ENCODE data around the gene ITLN2.
"Not testable (repeated sequence)": the region's sequence is repeated elsewhere in the genome, so short reads cannot be mapped to it uniquely, and the experiment has no call there.

Gene ITLN2

GRCh38 chr1:160905617-160905989, 49.0 kb downstream of the ITLN2 start:
- H3K27me3 ChIP-seq (ENCODE audit: insufficient read depth, low read length, poor library complexity, severe bottlenecking), result no peaks in the 10 kb centered on the region
- no peaks in the 10 kb centered on the region for H3K79me2 ChIP-seq (ENCODE audit: insufficient read depth, low read length)
- TF ChIP-seq EZH2phosphoT487 (IDR thresholded peaks at IDR 0.05; ENCODE audit: borderline replicate concordance), result no peak
- no peak for TF ChIP-seq CTCF (conservative IDR thresholded peaks at IDR 0.05; ENCODE audit: low read length)
- H3K36me3 ChIP-seq (ENCODE audit: insufficient read depth, low read length), result no peaks in the 10 kb centered on the region
- no peak overlapping the region for H3K4me3 ChIP-seq (ENCODE audit: low read length, poor library complexity, severe bottlenecking)
- H3F3A ChIP-seq (ENCODE audit: low read depth), result no peaks in the 10 kb centered on the region
- no peak overlapping the region for H3K9ac ChIP-seq (ENCODE audit: low read depth, low read length, poor library complexity, severe bottlenecking)
- H4K20me1 ChIP-seq (ENCODE audit: insufficient read depth, low read length, poor library complexity, severe bottlenecking), result no peaks in the 10 kb centered on the region
- H3K4me1 ChIP-seq (ENCODE audit: insufficient read depth, low read length, poor library complexity, severe bottlenecking), result no peaks in the 10 kb centered on the region
- H3K9me3 ChIP-seq (ENCODE audit: insufficient read depth, low read depth, low read length), result no peaks in the 10 kb centered on the region
- no peak overlapping the region for H2AFZ ChIP-seq (ENCODE audit: low read length)
- no peaks in the 10 kb centered on the region for H3K9me2 ChIP-seq (replicated peaks; ENCODE audit: low read depth, low read length)
- no peak overlapping the region for H3K4me2 ChIP-seq (ENCODE audit: low read depth, low read length, poor library complexity, severe bottlenecking)

GRCh38 chr1:160904783-160905616, 49.6 kb downstream of the ITLN2 start:
- Histone ChIP-seq H3K9me2 (replicated peaks; ENCODE audit: low read depth, low read length) (no peaks in the 10 kb centered on the region), H3K27me3 (ENCODE audit: insufficient read depth, low read length, poor library complexity, severe bottlenecking) (no peaks in the 10 kb centered on the region), H3K79me2 (ENCODE audit: insufficient read depth, low read length) (no peaks in the 10 kb centered on the region), H3F3A (ENCODE audit: low read depth) (no peaks in the 10 kb centered on the region), H4K20me1 (ENCODE audit: insufficient read depth, low read length, poor library complexity, severe bottlenecking) (no peaks in the 10 kb centered on the region), H3K4me3 (ENCODE audit: low read length, poor library complexity, severe bottlenecking) (no peak overlapping the region), H3K9me3 (ENCODE audit: insufficient read depth, low read depth, low read length) (no peaks in the 10 kb centered on the region), H3K4me1 (ENCODE audit: insufficient read depth, low read length, poor library complexity, severe bottlenecking) (no peaks in the 10 kb centered on the region), H2AFZ (ENCODE audit: low read length) (no peak overlapping the region), H3K36me3 (ENCODE audit: insufficient read depth, low read length) (no peaks in the 10 kb centered on the region), H3K4me2 (ENCODE audit: low read depth, low read length, poor library complexity, severe bottlenecking) (no peak overlapping the region), H3K9ac (ENCODE audit: low read depth, low read length, poor library complexity, severe bottlenecking) (no peak overlapping the region)
- no peak for TF ChIP-seq CTCF (conservative IDR thresholded peaks at IDR 0.05; ENCODE audit: low read length)
- no peak for TF ChIP-seq EZH2phosphoT487 (IDR thresholded peaks at IDR 0.05; ENCODE audit: borderline replicate concordance)

DNA sequence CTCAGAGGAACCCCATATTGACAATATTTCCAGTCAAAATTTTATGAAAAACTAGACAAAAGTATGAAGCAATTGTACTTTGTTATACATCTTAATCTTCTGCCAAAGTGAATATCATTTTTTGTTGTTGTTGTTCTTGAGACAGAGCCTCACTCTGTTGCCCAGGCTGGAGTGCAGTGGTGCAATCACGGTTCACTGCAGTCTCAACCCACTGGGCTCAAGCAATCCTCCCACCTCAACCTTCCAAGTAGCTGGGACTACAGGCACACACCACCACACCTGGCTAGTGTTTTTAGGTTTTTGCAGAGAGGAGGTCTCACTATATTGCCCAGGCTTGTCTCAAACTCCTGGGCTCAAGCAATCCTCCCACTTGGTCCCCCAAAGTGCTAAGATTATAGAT, 52.4 kb downstream of the ITLN2 start:
- H3K4me1 ChIP-seq (ENCODE audit: insufficient read depth, low read length, poor library complexity, severe bottlenecking); H3K9me2 ChIP-seq (replicated peaks; ENCODE audit: low read depth, low read length); H3K4me3 ChIP-seq (ENCODE audit: low read length, poor library complexity, severe bottlenecking); H3K4me2 ChIP-seq (ENCODE audit: low read depth, low read length, poor library complexity, severe bottlenecking); H3K9ac ChIP-seq (ENCODE audit: low read depth, low read length, poor library complexity, severe bottlenecking); H3K9me3 ChIP-seq (ENCODE audit: insufficient read depth, low read depth, low read length); H3K27me3 ChIP-seq (ENCODE audit: insufficient read depth, low read length, poor library complexity, severe bottlenecking); H3K36me3 ChIP-seq (ENCODE audit: insufficient read depth, low read length); H3K79me2 ChIP-seq (ENCODE audit: insufficient read depth, low read length); H2AFZ ChIP-seq (ENCODE audit: low read length); H3F3A ChIP-seq (ENCODE audit: low read depth); H4K20me1 ChIP-seq (ENCODE audit: insufficient read depth, low read length, poor library complexity, severe bottlenecking): not testable (repeated sequence)

DNA sequence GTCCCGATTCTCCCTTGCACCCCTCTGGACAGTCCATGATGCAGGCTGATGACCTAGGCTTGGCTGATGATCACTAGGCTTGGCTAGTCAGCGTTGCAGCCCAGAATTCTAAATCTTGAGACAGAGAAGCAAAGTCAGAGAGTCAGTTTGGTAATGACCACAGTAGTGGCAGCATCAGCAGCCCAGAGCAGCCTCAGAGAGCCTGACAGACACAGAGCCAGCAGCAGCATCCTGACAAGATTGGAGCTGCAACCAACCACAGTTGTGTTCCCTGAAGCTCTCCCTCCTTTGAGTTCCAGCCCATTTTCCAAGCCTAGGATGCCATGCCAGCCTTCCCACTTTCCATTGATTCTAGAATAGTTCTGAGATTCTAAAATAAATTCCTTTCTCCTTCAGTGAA, 52.8 kb downstream of the ITLN2 start:
- H3K4me1 ChIP-seq (ENCODE audit: insufficient read depth, low read length, poor library complexity, severe bottlenecking), result no peaks in the 10 kb centered on the region
- TF ChIP-seq CTCF (conservative IDR thresholded peaks at IDR 0.05; ENCODE audit: low read length) (no peak), EZH2phosphoT487 (IDR thresholded peaks at IDR 0.05; ENCODE audit: borderline replicate concordance) (no peak)
- H2AFZ ChIP-seq (ENCODE audit: low read length), result no peak overlapping the region
- no peaks in the 10 kb centered on the region for H3F3A ChIP-seq (ENCODE audit: low read depth)
- no peaks in the 10 kb centered on the region for H3K9me2 ChIP-seq (replicated peaks; ENCODE audit: low read depth, low read length)
- no peak overlapping the region for H3K4me3 ChIP-seq (ENCODE audit: low read length, poor library complexity, severe bottlenecking)
- no peaks in the 10 kb centered on the region for H3K9me3 ChIP-seq (ENCODE audit: insufficient read depth, low read depth, low read length)
- H3K27me3 ChIP-seq (ENCODE audit: insufficient read depth, low read length, poor library complexity, severe bottlenecking), result no peaks in the 10 kb centered on the region
- H3K36me3 ChIP-seq (ENCODE audit: insufficient read depth, low read length), result no peaks in the 10 kb centered on the region
- no peaks in the 10 kb centered on the region for H4K20me1 ChIP-seq (ENCODE audit: insufficient read depth, low read length, poor library complexity, severe bottlenecking)
- H3K4me2 ChIP-seq (ENCODE audit: low read depth, low read length, poor library complexity, severe bottlenecking), result no peak overlapping the region
- H3K79me2 ChIP-seq (ENCODE audit: insufficient read depth, low read length), result no peaks in the 10 kb centered on the region
- no peak overlapping the region for H3K9ac ChIP-seq (ENCODE audit: low read depth, low read length, poor library complexity, severe bottlenecking)

GRCh38 chr1:160900683-160901082, 53.9 kb downstream of the ITLN2 start:
- not testable (repeated sequence) for H3K9me3 ChIP-seq (ENCODE audit: insufficient read depth, low read depth, low read length); H4K20me1 ChIP-seq (ENCODE audit: insufficient read depth, low read length, poor library complexity, severe bottlenecking); H3K4me2 ChIP-seq (ENCODE audit: low read depth, low read length, poor library complexity, severe bottlenecking); H3F3A ChIP-seq (ENCODE audit: low read depth); H3K79me2 ChIP-seq (ENCODE audit: insufficient read depth, low read length); H3K9ac ChIP-seq (ENCODE audit: low read depth, low read length, poor library complexity, severe bottlenecking); H2AFZ ChIP-seq (ENCODE audit: low read length); H3K4me3 ChIP-seq (ENCODE audit: low read length, poor library complexity, severe bottlenecking); H3K27me3 ChIP-seq (ENCODE audit: insufficient read depth, low read length, poor library complexity, severe bottlenecking); H3K4me1 ChIP-seq (ENCODE audit: insufficient read depth, low read length, poor library complexity, severe bottlenecking); H3K9me2 ChIP-seq (replicated peaks; ENCODE audit: low read depth, low read length); H3K36me3 ChIP-seq (ENCODE audit: insufficient read depth, low read length)

Measured in Loucy (cell line).